ENCODE measurements around the gene BLOC1S1. TPM values are rescaled to one million over a fixed set of nuclear protein-coding genes. Genes with fewer than 3 reads are reported as not detected.
A peak's percentile ranks its signal among the peaks of the same experiment; 100 is the strongest.

The BLOC1S1 gene
- total and polyA plus RNA-seq, 12 donors: 180 to 1,005 (median 227) TPM

- WGBS, 4 donors: 90 to 96% (median 94%) methylated on average over 9 to 12 of the region's 12 CpGs
- Histone ChIP-seq H3K27ac (no peak overlapping the region), H3K4me1 (replicated peaks in 1 of 2) (no peaks in the 10 kb centered on the region), H3K4me3 (no peak overlapping the region), H3K36me3 (replicated peaks in 1 of 2) (no peaks in the 10 kb centered on the region), H3K9me3 (replicated peaks in 1 of 3) (no peaks in the 10 kb centered on the region), H3K27me3 (no peaks in the 10 kb centered on the region)
- DNase-seq: peak in 1 of 7 donors; percentile 8
- intact Hi-C loops (cut with DNase I): no loop called here
- TF ChIP-seq POLR2A (IDR thresholded peaks at IDR 0.05): no peak
- no peak for TF ChIP-seq CTCF (IDR thresholded peaks at IDR 0.05)
Observed at GRCh38 chr12:55692631-55693322, 23.1 kb upstream of the BLOC1S1 start.

- intact Hi-C loops (cut with DNase I): no loop called here
- no peak for TF ChIP-seq CTCF (IDR thresholded peaks at IDR 0.05)
- no peak for TF ChIP-seq POLR2A (IDR thresholded peaks at IDR 0.05)
- Histone ChIP-seq H3K4me1 (replicated peaks in 1 of 2) (no peaks in the 10 kb centered on the region), H3K36me3 (replicated peaks in 1 of 2) (no peaks in the 10 kb centered on the region), H3K27ac (no peak overlapping the region), H3K4me3 (no peak overlapping the region), H3K9me3 (replicated peaks in 1 of 3) (no peaks in the 10 kb centered on the region), H3K27me3 (no peaks in the 10 kb centered on the region)
- DNase-seq: peak in 1 of 7 donors; percentile 0
- WGBS, 4 donors: 88 to 97% (median 93%) methylated on average over 3 to 7 of the region's 7 CpGs
Observed at GRCh38 chr12:55693323-55694187, 22.3 kb upstream of the BLOC1S1 start.

- TF ChIP-seq POLR2A (IDR thresholded peaks at IDR 0.05) (no peak), CTCF (IDR thresholded peaks at IDR 0.05) (no peak)
- 92 to 98% (median 95%) methylated on average over 2 to 7 of the region's 7 CpGs for WGBS, 4 donors
- Histone ChIP-seq H3K27ac (no peak overlapping the region), H3K4me3 (no peak overlapping the region), H3K36me3 (replicated peaks in 1 of 2) (no peaks in the 10 kb centered on the region), H3K27me3 (no peaks in the 10 kb centered on the region), H3K9me3 (replicated peaks in 1 of 3) (no peaks in the 10 kb centered on the region), H3K4me1 (replicated peaks in 1 of 2) (no peaks in the 10 kb centered on the region)
- peak in 1 of 7 donors; percentile 8 for DNase-seq
- intact Hi-C loops (cut with DNase I): no loop called here
Observed at GRCh38 chr12:55694188-55694515, 21.7 kb upstream of the BLOC1S1 start.

GRCh38 chr12:55694651-55695050 lies 21.2 kb upstream of the BLOC1S1 start:
- no peak overlapping the region for H3K4me3 ChIP-seq
- DNase-seq: peak in 1 of 7 donors; percentile 4
- TF ChIP-seq CTCF (IDR thresholded peaks at IDR 0.05): no peak
- TF ChIP-seq POLR2A (IDR thresholded peaks at IDR 0.05): no peak
- H3K27ac ChIP-seq: no peak overlapping the region
- H3K4me1 ChIP-seq (replicated peaks in 1 of 2): no peaks in the 10 kb centered on the region
- H3K27me3 ChIP-seq: no peaks in the 10 kb centered on the region
- WGBS, 4 donors: 90 to 98% (median 95%) methylated on average over 2 to 4 of the region's 4 CpGs
- H3K9me3 ChIP-seq (replicated peaks in 1 of 3): no peaks in the 10 kb centered on the region
- intact Hi-C loops (cut with DNase I): no loop called here
- no peaks in the 10 kb centered on the region for H3K36me3 ChIP-seq (replicated peaks in 1 of 2)
